NCI-H1930 (cell line): ENCODE data around the gene TGFBR3.

Source experiments
- DNase-seq, 2 experiments: peaks; one replicate each; lab custom pipeline; 2025; lab: John Stamatoyannopoulos, UW

Gene TGFBR3

GRCh38 chr1:91732291-91733107 is 153.5 kb downstream of the TGFBR3 start:
- DNase-seq = no peak

GRCh38 chr1:91731815-91732214 is 154.1 kb downstream of the TGFBR3 start:
- no peak for DNase-seq

GRCh38 chr1:91730801-91731732 is 154.9 kb downstream of the TGFBR3 start:
- DNase-seq = no peak

- DNase-seq = no peak
These were observed 156.2 kb downstream of the TGFBR3 start for GRCh38 chr1:91729621-91730358.

GRCh38 chr1:91727763-91728162 is 158.2 kb downstream of the TGFBR3 start:
- DNase-seq = no peak

GRCh38 chr1:91725989-91726721 is 159.8 kb downstream of the TGFBR3 start:
- DNase-seq = no peak

GRCh38 chr1:91725618-91725988 is 160.3 kb downstream of the TGFBR3 start:
- DNase-seq = no peak

GRCh38 chr1:91724644-91725043 is 161.3 kb downstream of the TGFBR3 start:
- no peak for DNase-seq

- DNase-seq = no peak
These were observed 161.7 kb downstream of the TGFBR3 start for GRCh38 chr1:91724231-91724630.

GRCh38 chr1:91720044-91720443 is 165.9 kb downstream of the TGFBR3 start:
- no peak for DNase-seq

- no peak for DNase-seq
These were observed 167.1 kb downstream of the TGFBR3 start for GRCh38 chr1:91718877-91719276.

- DNase-seq = no peak
These were observed 167.6 kb downstream of the TGFBR3 start for GRCh38 chr1:91718368-91718767.

- DNase-seq = no peak
These were observed 168.1 kb downstream of the TGFBR3 start for GRCh38 chr1:91717839-91718238.

GRCh38 chr1:91716339-91716738 is 169.6 kb downstream of the TGFBR3 start:
- no peak for DNase-seq

- DNase-seq = no peak
These were observed 170.4 kb downstream of the TGFBR3 start for GRCh38 chr1:91715416-91716000.

- DNase-seq = no peak
These were observed 171.0 kb downstream of the TGFBR3 start for GRCh38 chr1:91714867-91715381.

GRCh38 chr1:91712981-91713841 is 172.7 kb downstream of the TGFBR3 start:
- no peak for DNase-seq

- no peak for DNase-seq
These were observed 173.6 kb downstream of the TGFBR3 start for GRCh38 chr1:91712393-91712792.

GRCh38 chr1:91711504-91712247 is 174.3 kb downstream of the TGFBR3 start:
- DNase-seq = no peak
